ENCODE measurements around the gene EMD.
"Not testable (repeated sequence)": the region's sequence is repeated elsewhere in the genome, so short reads cannot be mapped to it uniquely, and the experiment has no call there.

Gene EMD

DNA sequence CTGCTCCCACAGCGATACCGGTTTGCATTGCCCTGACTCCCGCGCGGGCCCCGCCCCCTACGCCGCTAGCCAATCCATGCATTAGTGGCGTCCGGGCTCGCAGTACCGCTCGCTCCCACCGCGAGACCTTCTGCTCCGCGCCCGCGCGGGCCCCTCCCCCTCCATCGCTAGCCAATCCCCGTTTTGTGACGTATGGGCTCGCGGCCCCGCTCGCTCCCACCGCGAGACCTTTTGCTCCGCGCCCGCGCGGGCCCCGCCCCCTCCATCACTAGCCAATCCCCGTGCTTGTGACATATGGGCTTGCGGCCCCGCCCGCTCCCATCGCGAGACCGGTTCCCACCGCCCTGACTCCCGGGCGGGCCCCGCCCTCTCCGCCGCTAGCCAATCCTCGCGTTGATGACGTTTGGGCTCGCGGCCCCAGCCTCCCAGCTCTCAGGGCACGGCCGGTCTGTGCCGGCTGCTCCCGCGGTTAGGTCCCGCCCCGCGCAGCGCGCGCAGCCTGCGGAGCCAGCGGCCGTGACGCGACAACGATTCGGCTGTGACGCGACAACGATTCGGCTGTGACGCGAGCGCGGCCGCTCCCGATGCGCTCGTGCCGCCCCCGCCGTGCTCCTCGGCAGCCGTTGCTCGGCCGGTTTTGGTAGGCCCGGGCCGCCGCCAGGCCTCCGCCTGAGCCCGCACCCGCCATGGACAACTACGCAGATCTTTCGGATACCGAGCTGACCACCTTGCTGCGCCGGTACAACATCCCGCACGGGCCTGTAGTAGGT is at the start of gene EMD:
Gene EMD (plus strand): TSS at position 497 of the 770 bp plus-strand sequence. CDS start 190 bp downstream, at position 687.
- DNase-seq: peak; percentile 84 to 100 (median 94)

DNA sequence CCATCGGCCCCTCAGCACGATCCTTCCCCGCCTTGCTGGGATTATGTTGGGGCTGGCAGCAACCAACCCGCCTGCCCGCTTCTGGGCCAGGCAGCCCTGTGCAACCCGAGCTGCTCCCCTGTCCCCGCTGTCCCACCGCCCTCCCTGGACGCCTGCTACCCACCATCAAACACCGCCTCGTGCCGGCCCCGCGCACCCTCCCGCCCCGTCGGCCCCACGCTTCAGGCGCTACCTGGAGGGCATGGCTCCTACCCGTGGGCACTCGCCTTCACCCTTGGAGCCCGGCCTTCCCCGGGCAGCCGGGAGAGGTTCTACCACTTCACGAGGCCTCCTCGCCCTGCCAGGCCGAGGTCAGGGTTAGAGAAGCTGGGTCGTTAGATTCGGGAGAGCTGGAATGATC is 46.5 kb upstream of the EMD start:
- no peak for DNase-seq

DNA sequence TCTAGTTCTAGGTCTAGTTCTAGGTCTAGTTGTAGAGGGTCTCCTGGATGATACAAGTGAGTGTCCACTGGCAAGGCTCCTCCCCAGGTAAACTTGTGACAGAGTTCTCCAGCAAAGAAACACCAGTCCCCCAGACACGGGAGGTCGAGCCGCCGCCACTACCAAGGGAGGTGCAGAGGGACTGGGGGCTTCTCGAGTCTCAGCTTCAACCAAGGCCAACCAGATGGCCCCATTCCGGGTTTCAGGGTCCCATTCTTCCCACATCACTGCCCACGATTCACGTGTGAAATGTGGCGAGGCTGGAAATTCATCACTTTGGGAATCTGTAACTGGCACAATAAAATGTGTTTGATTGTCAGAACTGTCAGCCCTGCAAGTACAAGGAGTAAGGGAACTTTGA is 46.0 kb upstream of the EMD start:
- no peak for DNase-seq

DNA sequence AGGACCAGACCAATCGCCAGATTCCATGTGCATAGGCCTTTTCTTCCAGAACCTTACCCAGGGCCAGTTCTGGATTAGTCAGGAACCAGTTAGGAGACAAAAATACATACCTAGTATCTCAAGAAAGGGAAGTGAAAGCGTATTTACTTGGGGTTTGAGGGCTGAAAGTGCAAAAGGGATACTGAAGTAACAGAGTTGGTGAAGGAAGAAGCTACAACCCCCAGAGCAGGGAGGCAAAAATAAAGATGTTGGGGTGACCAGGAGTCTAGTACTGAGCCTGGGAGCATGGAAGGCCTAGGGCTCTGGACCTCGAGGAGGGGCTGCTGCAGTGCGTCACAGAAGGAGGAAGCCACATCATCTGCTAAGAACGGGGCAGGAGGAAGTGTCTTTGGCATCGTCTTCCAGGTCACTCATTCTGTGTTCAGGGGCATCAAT is 45.2 kb upstream of the EMD start:
- DNase-seq: no peak

DNA sequence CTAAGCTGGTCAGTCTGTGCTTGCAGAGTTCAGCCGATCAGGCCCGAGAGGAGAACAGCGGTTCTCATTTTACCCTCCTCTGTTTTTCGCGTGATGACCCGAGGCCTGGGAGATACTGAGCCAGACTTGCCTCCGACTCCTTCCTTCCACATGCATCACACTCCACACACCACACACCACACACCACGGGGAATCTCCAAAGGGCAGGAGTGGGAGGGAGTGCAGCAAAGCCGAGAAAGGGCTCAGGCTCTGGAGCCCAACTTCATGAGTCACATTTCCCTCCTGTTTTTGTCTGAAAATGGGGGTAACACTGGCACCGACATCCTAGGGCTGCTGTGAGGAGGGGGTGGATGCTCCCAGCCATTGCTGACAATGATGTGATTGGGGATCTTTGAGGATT is 44.6 kb upstream of the EMD start:
- no peak for DNase-seq

DNA sequence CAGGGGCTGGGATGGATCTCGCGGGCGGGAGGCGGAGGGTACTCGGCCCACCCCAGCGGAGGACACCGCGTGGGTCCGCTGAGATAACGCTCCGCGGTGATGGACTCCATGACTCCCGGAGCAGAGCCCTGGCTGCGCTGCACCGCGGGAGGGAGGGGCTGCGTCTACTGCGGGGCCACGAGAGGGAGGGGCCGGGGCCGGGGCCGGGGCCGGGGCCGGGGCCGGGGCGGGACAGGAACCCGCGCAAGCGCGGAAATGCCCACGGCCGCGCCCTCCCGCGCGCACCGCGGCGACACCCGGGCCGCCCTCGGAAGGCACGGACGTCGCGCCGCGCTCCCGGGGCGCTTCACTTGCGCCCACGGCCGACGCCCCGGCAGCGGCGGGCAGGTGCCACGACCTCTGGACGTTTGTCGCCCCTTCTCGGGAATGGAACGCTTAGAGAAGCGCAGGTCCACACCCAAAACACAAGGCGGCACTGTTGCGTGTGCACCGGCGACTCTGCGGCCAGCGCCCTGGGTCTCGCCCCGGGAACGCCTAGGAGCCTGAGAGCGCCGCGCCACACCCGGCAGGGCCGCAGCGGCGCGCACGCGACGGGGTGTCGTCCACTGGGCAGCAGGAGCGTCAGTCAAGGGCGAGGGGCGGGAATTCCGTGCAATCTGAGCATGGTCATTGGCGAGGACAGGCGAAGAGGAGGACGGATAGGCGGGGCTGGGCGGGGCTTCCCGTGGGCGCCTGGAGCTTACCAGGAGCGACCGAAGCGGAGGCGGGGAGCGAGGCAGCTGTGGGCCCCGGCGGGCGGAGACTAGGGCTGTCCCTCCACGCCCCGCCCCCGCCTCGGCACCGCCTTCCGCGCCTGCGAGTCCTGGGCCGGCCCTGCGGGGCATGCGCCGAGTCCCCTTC is 37.4 kb upstream of the EMD start:
- DNase-seq: not testable (repeated sequence)

DNA sequence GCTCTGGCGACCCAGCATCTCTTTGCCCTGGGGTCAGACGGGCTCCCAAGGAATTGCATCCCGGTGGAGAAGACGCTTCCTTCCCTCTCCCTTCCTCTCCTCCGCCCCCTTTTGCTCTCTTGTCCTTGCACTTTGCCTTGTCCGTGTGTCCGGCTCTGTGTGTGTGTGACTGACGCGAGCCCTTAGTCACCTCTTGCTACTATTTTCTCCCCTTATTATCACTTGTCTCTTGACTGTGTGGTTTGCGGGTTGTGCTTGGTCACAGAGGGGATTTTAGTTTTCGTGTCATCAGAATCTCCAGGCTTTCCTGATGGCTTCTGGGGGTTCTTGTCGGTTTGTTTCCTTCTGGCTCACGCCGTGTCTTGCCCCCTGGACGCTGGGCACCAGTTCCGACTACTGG is 36.0 kb upstream of the EMD start:
- DNase-seq: not testable (repeated sequence)

DNA sequence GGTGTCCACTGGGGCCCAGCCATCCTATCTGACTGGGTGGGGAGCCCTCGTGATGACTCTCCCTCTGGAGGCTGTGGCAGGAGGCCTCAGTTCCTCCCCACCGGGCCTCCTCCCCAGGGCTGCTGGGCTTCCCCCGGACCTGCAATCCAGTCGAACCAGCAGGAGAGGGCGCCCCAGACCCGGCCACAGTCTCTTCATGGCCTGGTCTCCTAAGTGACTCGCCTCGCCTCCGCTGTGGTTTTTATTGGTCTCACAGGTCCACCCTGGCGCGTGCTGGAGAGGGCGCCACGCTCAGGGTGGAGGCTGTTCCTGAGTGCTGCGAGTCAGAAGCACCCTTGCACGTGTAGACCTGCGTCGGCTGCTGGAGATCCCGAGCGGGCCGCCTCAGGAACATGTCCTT is 35.5 kb upstream of the EMD start:
- DNase-seq: not testable (repeated sequence)

DNA sequence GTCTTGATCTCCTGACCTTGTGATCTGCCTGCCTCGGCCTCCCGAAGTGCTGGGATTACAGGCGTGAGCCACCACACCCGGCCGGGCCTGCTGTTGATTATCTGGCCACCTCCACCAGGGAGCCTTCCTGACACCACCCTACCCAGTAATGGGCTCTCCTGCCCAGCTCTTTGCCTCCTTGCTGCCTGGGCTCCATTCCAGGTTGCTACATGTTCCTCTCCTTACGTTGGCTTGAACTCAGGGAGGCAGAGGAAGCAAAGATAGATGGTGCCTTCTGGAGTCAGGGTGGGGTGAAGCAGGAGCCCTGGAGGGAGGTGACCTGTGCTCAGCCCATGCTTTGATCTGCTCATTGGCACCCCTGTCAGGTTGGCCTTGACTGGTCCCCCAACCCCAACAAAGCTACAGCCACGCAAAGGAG is 31.0 kb upstream of the EMD start:
- no peak for DNase-seq

DNA sequence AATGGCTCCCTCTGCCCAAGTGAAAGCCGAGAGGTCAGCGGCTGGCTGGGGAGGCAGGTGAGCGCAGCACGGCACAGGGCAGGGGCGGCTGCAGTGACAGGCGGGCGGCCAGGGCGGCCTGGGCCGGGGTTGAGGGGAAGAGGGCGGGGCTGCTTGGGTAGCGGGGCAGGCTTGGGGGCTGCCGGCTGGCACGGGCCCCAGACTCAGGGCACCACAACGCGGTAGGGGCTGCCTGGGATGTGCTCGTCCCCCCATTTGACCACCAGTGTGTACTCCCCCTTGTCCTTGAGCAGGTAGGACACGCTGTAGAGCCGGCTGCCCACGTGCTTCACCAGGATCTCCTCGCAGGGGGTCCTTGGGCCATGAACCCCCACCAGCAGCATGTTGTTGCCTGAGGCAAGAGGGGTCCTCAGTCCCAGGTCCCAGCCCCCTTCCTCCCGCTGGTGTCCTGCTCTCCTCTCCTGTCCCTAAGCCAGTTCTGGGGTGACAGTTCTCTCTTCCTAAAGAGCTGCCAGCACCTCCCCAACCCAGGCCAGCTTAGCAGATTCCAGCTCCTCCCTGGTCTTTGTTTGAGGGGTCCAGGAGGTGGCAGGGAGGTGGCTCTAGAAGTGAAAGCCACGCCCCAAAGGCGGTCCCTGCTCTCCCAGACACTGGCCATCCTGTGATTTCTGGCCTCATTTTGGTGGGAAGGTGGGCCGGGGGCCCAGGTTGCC is 30.3 kb upstream of the EMD start:
- no peak for DNase-seq

DNA sequence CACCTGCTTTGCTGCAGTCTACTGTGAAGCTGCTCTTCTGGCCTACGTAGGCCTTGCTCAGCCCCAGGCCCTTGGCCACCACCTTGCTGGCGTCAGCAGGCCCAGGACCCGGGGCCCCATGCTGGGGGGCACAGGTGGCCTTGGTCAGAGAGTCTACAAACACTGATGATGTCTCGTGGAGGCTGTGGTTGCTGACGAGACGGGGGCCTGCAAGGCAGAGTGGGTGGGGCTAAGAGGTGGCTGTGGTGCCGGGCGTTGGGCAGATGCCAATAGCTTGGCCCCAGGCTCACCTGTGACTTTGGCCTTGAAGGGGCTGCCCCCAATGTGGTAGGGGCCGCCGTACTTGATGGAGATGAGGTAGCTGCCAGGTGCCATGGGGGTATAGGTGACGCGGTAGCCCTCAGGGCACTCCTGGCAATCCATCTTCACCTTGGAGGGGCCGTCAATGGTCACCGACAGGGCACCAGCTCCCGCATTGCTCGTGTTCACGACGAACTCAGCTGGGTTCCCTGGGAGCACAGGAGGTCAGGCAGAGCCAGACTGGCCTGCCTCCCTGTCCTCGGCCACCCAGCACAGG is 29.6 kb upstream of the EMD start:
- no peak for DNase-seq

DNA sequence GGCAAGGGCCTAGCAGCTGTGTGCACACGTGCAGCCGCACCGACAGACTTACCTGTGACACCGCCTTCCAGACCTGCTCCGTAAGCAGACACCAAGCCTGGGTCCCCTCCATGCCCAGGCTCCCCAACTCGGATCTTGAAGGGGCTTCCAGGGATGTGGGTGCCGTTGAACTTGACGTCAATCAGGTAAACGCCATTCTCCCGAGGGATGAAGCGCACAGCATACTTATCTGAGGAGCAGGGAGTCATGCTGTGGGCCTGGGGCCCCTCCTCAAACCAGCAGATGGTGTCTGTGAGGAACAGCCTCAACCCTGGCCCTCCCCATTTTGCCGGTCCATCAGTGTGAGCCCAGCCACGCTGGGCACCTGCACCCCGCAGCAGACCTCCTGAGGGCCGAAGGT is 29.1 kb upstream of the EMD start:
- no peak for DNase-seq

DNA sequence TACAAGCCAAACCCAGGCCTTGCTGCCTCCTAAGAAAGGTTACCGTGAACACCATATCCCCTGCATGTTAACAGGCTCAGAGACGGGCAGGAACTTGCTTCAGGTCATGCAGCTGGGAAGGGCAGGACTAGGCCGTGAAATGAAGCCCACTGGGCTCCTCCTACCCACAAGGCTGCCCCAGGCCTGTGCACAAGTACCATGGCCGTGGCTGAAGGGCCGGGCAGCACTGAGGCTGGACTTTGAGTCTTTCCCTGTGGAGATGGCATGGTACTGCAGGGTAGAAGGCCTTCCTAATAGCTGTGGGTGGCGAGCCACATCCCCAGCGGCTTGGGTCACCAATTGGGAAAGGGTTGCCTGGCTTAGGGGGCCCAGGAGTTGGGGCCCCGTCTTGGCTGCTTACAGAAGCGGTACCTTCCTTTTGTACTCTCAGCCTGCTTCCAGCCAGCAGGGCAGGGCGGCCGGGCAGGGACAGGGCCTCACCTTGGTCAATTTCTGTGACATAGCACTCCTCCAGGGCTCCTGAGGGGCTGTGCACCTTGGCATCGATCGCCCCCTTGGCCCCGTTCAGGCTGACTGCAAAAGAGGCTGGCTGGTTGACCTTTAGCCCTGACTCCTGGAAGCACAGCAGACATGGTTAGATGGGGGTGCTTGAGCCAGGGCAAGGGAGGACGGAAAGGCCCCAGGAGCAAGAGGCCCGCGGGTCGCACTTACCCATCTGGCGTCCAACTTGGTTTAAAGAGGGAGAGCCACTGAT is 28.5 kb upstream of the EMD start:
- DNase-seq: no peak

DNA sequence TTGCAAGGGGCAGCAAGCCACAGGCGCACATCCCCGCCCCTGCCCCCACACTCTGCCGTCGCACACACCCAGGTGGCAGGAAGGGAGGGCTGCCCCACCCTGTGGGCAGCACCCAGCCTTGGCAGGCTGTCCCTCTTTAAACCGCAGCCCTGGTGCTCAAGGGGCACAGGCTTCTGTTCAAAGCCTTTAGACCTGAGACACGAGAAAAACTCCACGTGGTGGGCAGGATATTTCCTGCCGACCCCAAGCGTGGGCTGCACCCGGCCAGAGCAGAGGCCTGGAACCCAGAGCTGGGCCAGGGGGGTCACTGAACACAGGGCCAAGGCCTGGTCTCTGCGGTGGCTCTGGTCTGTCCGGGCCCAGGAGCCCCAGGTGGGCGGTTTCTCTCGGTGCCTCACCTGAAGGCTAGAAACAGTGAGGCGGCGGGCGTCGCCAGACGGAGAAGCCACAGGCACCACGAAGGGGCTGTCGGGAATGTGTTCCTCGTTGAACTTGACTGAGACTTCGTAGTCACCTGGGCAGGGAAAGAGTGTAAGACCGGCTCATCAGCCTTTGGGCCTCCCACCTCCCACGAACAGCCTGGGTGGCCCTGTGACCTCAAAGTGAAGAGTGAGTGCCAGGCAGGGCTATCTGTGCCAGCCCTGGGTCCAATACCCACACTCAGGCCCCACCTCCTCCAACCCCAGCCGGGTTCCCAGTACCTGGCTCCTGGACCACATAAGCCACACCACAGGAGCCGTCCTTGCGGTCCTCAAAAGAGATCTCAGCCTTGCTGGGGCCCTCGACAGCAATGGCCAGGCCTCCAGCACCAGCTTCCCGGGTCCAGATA is 27.7 kb upstream of the EMD start:
- no peak for DNase-seq

DNA sequence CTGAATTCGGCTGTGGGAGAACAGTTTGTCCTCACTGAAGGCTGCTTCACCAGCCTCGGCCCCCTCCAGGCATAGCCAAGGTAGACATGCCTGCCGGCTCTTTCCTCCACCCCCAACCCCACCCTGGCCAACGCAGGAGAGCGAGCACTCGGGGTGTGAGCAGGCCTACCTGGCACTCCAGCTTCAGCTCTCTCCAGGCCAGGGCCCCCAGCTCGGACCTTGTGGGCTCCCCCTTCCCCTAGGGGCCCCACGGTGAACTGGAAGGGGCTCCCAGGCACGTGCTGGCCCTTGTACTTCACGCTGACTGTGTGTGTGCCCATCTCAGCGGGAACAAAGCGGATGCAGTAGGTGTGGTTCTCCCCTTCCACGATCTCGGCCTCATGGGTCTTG is 27.1 kb upstream of the EMD start:
- no peak for DNase-seq

DNA sequence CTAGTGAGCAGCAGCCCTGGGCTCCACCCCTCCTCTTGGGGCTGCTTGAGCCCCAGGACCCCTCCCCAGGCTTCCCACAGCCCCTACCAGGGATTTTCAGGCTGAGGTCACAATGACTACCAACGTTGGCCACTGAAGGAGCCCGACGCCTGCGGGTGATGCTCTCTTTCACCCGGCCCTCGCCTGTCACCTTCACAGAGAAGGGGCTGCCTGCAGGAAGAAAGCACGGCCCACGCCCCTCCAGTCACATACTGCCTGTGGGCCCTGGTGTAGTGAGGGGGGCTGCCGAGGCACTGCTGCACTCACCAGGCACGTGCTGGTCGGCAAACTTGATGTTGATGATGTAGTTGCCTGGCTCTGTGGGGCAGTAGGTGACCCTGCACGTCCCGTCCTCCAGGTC is 26.6 kb upstream of the EMD start:
- DNase-seq: no peak

DNA sequence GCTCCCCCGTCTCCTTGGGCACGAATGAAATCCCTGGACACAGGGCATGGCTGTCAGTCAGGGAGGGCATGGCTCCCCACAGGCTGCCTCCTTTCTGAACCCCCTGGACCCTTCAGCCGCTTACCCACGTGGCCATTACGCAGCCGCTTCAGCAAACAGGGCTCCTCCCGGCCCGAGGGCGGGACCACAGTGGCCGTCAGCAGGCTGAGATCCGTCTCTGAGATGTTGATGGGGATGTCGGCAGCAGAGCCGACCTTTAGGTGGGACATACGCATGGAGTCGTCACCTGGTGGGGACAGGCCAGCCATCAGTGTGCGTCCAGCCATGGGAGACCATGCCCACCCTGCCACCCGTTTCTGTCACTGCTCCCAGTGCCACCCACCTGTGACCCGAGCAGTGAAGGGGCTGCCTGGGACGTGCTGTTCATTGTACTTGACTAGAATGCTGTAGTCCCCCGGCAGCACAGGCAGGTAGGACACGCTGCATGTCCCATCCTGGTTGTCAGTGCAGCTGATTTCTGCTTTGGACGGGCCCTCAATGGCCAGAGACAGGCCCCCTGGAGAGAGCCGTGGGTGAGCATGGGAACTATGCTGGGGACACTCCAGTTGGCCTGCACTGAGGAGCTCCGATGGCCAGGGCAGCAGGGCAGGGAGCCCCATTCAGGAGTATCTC is 25.8 kb upstream of the EMD start:
- no peak for DNase-seq

DNA sequence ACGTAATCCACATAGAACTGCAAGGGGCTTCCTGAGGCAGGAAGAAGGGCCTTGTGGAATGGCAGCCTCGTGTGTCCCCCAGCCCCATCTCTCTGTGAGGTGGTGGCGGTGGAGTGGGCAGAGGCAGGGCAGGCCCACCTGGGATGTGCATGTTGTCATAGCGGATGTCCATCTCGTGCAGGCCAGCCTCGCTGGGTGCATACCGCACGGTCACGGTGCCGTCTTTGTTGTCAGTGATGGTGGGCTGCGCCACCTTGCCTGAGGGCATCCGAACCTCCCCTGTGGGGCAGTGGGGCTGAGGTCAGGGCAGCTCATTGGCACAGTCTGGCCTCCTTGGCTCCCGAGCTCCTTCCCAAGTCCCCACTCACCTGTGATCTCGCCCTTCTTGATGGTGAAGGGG is 25.1 kb upstream of the EMD start:
- DNase-seq: no peak

DNA sequence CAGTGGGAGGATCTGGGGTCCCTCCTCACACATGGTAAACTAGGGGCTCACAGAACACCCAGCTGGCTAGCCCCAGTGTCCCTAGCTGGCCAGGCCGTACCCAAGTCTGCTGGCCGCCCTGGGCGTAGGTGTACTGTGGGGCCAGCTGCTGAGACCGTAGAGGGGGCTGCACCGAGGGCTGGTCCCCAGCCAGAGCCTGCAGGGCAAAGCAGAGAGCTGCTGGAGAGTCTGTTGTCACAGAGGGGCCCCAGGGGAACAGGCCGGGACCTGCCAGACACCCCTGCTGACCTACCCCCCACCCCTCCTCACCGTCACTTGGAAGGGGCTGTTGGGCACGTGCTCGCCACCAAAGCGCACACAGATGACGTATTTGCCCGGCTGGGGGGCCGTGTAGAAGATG is 24.6 kb upstream of the EMD start:
- no peak for DNase-seq

DNA sequence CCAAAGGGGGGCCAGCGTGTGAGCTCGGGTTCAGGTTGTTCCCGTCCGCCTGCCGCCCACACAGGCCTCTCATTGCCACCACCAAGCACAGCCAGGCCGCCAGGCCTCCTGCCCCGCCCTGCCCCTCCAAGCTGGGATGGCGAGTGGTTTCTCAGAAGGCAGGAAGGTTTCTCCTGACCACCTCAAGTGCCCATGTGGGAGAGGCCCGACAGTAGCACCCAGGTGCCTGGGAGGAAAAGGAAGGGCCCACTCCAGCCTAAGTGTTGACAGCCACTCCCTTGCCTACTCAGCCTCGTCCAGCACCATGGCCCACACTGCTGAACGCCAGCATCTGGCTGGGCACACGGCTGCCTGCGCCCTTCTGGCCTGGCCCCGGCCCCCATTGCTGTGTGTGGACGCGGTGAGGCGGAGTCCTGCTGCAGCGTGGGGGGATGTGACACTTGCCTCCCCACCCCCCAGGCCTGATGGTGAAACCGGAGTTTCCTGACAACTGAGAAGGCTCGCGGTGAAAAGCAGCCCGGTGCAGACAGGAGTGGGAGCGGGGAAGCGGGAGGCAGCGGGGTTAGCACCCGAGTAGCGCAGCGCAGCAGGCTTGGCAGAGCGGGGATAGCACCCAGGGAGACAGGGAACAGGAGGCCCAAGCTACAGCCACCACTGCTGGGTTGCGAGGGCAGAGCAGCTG is 23.9 kb upstream of the EMD start:
- DNase-seq: peak in 2 of 14 donors; percentile 28 to 48

Data from C1 segment of cervical spinal cord (tissue), 14 donors.